ENCODE measurements around the gene TXNRD2. TPM values are rescaled to one million over a fixed set of nuclear protein-coding genes. Genes with fewer than 3 reads are reported as not detected.

The TXNRD2 gene
- total RNA-seq, 1 experiment from 2014 or later = 25.8 TPM

- no peak for DNase-seq (ENCODE audit: low read depth, low spot score)
- in situ Hi-C loops (cut with HindIII; ENCODE audit: low pct_unique_long_range_greater_than_20kb, low sequenced_read_pairs) = no loop called here
Observed at GRCh38 chr22:19867617-19868016, 74.0 kb downstream of the TXNRD2 start.

GRCh38 chr22:19866665-19867009 is 75.0 kb downstream of the TXNRD2 start:
- no peak for DNase-seq (ENCODE audit: low read depth, low spot score)
- in situ Hi-C loops (cut with HindIII; ENCODE audit: low pct_unique_long_range_greater_than_20kb, low sequenced_read_pairs) = no loop called here

GRCh38 chr22:19865141-19865829 is 76.3 kb downstream of the TXNRD2 start:
- in situ Hi-C loops (cut with HindIII; ENCODE audit: low pct_unique_long_range_greater_than_20kb, low sequenced_read_pairs) = no loop called here
- no peak for DNase-seq (ENCODE audit: low read depth, low spot score)

- in situ Hi-C loops (cut with HindIII; ENCODE audit: low pct_unique_long_range_greater_than_20kb, low sequenced_read_pairs) = no loop called here
- no peak for DNase-seq (ENCODE audit: low read depth, low spot score)
Observed at GRCh38 chr22:19864538-19865106, 77.0 kb downstream of the TXNRD2 start.

GRCh38 chr22:19863571-19863970 is 78.0 kb downstream of the TXNRD2 start:
- in situ Hi-C loops (cut with HindIII; ENCODE audit: low pct_unique_long_range_greater_than_20kb, low sequenced_read_pairs) = no loop called here
- DNase-seq (ENCODE audit: low read depth, low spot score) = no peak

GRCh38 chr22:19862619-19863246 is 78.9 kb downstream of the TXNRD2 start:
- in situ Hi-C loops (cut with HindIII; ENCODE audit: low pct_unique_long_range_greater_than_20kb, low sequenced_read_pairs) = no loop called here
- no peak for DNase-seq (ENCODE audit: low read depth, low spot score)

- DNase-seq (ENCODE audit: low read depth, low spot score) = no peak
- in situ Hi-C loops (cut with HindIII; ENCODE audit: low pct_unique_long_range_greater_than_20kb, low sequenced_read_pairs) = no loop called here
Observed at GRCh38 chr22:19859861-19860510, 81.6 kb downstream of the TXNRD2 start.

- no peak for DNase-seq (ENCODE audit: low read depth, low spot score)
- in situ Hi-C loops (cut with HindIII; ENCODE audit: low pct_unique_long_range_greater_than_20kb, low sequenced_read_pairs) = no loop called here
Observed at GRCh38 chr22:19857382-19857781, 84.2 kb downstream of the TXNRD2 start.

- in situ Hi-C loops (cut with HindIII; ENCODE audit: low pct_unique_long_range_greater_than_20kb, low sequenced_read_pairs) = no loop called here
Observed at GRCh38 chr22:19855504-19856409, 85.9 kb downstream of the TXNRD2 start.

GRCh38 chr22:19854778-19855503 is 86.7 kb downstream of the TXNRD2 start, which contains the start of the genes GNB1L and RTL10:
Gene GNB1L (minus strand): TSS chr22:19854874. CDS start chr22:19821355, 33,519 bp downstream.
Gene RTL10 (minus strand): TSS chr22:19854874. CDS start chr22:19852261, 2,613 bp downstream.
- in situ Hi-C loops (cut with HindIII; ENCODE audit: low pct_unique_long_range_greater_than_20kb, low sequenced_read_pairs) = no loop called here
- peak; percentile 96 for DNase-seq (ENCODE audit: low read depth, low spot score)

More at GRCh38 chr22:19855504-19856409, 85.9 kb downstream of the TXNRD2 start:
- peak; percentile 86 for DNase-seq (ENCODE audit: low read depth, low spot score)

- in situ Hi-C loops (cut with HindIII; ENCODE audit: low pct_unique_long_range_greater_than_20kb, low sequenced_read_pairs) = no loop called here
- DNase-seq (ENCODE audit: low read depth, low spot score) = no peak
Observed at GRCh38 chr22:19853879-19854777, 87.5 kb downstream of the TXNRD2 start.

GRCh38 chr22:19853058-19853878 is 88.3 kb downstream of the TXNRD2 start:
- no peak for DNase-seq (ENCODE audit: low read depth, low spot score)
- in situ Hi-C loops (cut with HindIII; ENCODE audit: low pct_unique_long_range_greater_than_20kb, low sequenced_read_pairs) = no loop called here

- no peak for DNase-seq (ENCODE audit: low read depth, low spot score)
- in situ Hi-C loops (cut with HindIII; ENCODE audit: low pct_unique_long_range_greater_than_20kb, low sequenced_read_pairs) = no loop called here
Observed at GRCh38 chr22:19852177-19852781, 89.3 kb downstream of the TXNRD2 start.

- in situ Hi-C loops (cut with HindIII; ENCODE audit: low pct_unique_long_range_greater_than_20kb, low sequenced_read_pairs) = no loop called here
- DNase-seq (ENCODE audit: low read depth, low spot score) = no peak
Observed at GRCh38 chr22:19851291-19852176, 90.1 kb downstream of the TXNRD2 start.

Data from SK-MEL-5 (cell line).